SKM-1 (cell line): ENCODE data around the gene LY6G6F.
"Not testable (repeated sequence)": the region's sequence is repeated elsewhere in the genome, so short reads cannot be mapped to it uniquely, and the experiment has no call there.

Experiments used
- DNase-seq: peaks from one replicate; lab custom pipeline; 2025; ENCODE audit not compliant: unreplicated experiment; lab: John Stamatoyannopoulos, UW

Gene LY6G6F

GRCh38 chr6:31702405-31702818, 4.3 kb upstream of the LY6G6F start:
- DNase-seq = no peak

- peak; percentile 96 for DNase-seq
Observed at GRCh38 chr6:31702819-31703716, 3.6 kb upstream of the LY6G6F start, which contains the start of gene ABHD16A. Gene ABHD16A, minus strand, starts transcription at chr6:31703324. Its CDS starts 43 bp downstream, at chr6:31703281.

GRCh38 chr6:31705931-31706330, 735 bp upstream of the LY6G6F start:
- no peak for DNase-seq

GRCh38 chr6:31707701-31708100, 1.0 kb downstream of the LY6G6F start:
- no peak for DNase-seq

- no peak for DNase-seq
Observed at GRCh38 chr6:31708224-31708623, 1.6 kb downstream of the LY6G6F start.

- DNase-seq = not testable (repeated sequence)
Observed at GRCh38 chr6:31709157-31709556, 2.5 kb downstream of the LY6G6F start.

- no peak for DNase-seq
Observed at GRCh38 chr6:31710523-31711219, 4.0 kb downstream of the LY6G6F start.

GRCh38 chr6:31711233-31711632, 4.6 kb downstream of the LY6G6F start:
- no peak for DNase-seq

- no peak for DNase-seq
Observed at GRCh38 chr6:31712296-31712695, 5.6 kb downstream of the LY6G6F start.

- DNase-seq = no peak
Observed at GRCh38 chr6:31713465-31713864, 6.8 kb downstream of the LY6G6F start.

- no peak for DNase-seq
Observed at GRCh38 chr6:31713991-31714684, 7.5 kb downstream of the LY6G6F start.

- DNase-seq = no peak
Observed at GRCh38 chr6:31715022-31715958, 8.6 kb downstream of the LY6G6F start, which contains the start of gene LY6G6D. Gene LY6G6D, plus strand, starts transcription at chr6:31715348. Its CDS starts 8 bp downstream, at chr6:31715356.

GRCh38 chr6:31717499-31718222, 11.0 kb downstream of the LY6G6F start:
- no peak for DNase-seq

- DNase-seq = no peak
Observed at GRCh38 chr6:31718265-31718664, 11.6 kb downstream of the LY6G6F start.

- no peak for DNase-seq
Observed at GRCh38 chr6:31719001-31719400, 12.3 kb downstream of the LY6G6F start.

GRCh38 chr6:31720196-31720770, 13.6 kb downstream of the LY6G6F start:
- no peak for DNase-seq

GRCh38 chr6:31721351-31722020, 14.8 kb downstream of the LY6G6F start, which contains the start of gene LY6G6C:
Gene LY6G6C, minus strand, starts transcription at chr6:31721746. Its CDS starts 67 bp downstream, at chr6:31721679.
- no peak for DNase-seq

GRCh38 chr6:31722173-31722572, 15.5 kb downstream of the LY6G6F start:
- no peak for DNase-seq
